Effector memory CD4-positive, alpha-beta T cell (primary cell): ENCODE results near the gene SLC16A8.

Experiments used
- DNase-seq, 3 donors: peaks; one replicate each; pipeline ENCODE4 v3.0.0-alpha.2; 2020
- H3K27ac ChIP-seq: 2 replicates; pipeline ENCODE4 v1.7.0; 2013; ENCODE audit warnings: mild to moderate bottlenecking, low read length, moderate library complexity; ENCODE audit not compliant: insufficient read depth, poor library complexity, severe bottlenecking
- H3K27me3 ChIP-seq: replicated peaks from 2 replicates; pipeline ENCODE4 v1.7.0; 2013; ENCODE audit warnings: mild to moderate bottlenecking, low read length; ENCODE audit not compliant: insufficient read depth, control insufficient read depth, poor library complexity, severe bottlenecking
- H3K36me3 ChIP-seq: 2 replicates; pipeline ENCODE4 v1.7.0; 2013; ENCODE audit warnings: mild to moderate bottlenecking, low read length, moderate library complexity; ENCODE audit not compliant: control insufficient read depth, insufficient read depth
- H3K4me1 ChIP-seq: 2 replicates; pipeline ENCODE4 v1.7.0; 2013; ENCODE audit warnings: low read length, mild to moderate bottlenecking; ENCODE audit not compliant: control insufficient read depth, insufficient read depth, poor library complexity, severe bottlenecking
- H3K4me3 ChIP-seq: 2 replicates; pipeline ENCODE4 v1.7.0; 2013; ENCODE audit warnings: low read length, low read depth, mild to moderate bottlenecking; ENCODE audit not compliant: insufficient read depth, poor library complexity, severe bottlenecking
- H3K9me3 ChIP-seq: 2 replicates; pipeline ENCODE4 v1.7.0; 2013; ENCODE audit warnings: mild to moderate bottlenecking, low read length, moderate library complexity; ENCODE audit not compliant: control insufficient read depth

The SLC16A8 gene

DNA sequence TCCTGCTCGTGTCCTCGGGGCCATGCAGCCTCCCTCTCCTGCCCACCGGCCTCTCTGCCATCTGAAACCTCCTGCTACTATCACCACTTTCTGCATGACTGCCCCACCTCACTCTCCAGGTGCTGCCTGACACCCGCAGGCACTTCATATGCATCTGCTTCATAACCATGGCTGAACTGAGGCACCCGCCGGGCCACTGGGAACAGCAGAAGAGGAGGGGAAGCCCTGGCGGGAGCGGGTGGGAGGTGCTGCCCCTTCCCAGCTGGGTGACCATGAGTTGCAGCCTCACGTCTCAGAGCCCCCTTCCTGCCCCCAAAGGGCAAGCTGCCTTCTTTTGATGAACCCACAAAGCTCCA is 48.5 kb downstream of the SLC16A8 start:
- Histone ChIP-seq H3K27me3 (no peaks in the 10 kb centered on the region), H3K36me3 (no peaks in the 10 kb centered on the region), H3K4me1 (no peaks in the 10 kb centered on the region), H3K27ac (no peak overlapping the region), H3K9me3 (no peaks in the 10 kb centered on the region), H3K4me3 (no peak overlapping the region)
- no peak for DNase-seq

DNA sequence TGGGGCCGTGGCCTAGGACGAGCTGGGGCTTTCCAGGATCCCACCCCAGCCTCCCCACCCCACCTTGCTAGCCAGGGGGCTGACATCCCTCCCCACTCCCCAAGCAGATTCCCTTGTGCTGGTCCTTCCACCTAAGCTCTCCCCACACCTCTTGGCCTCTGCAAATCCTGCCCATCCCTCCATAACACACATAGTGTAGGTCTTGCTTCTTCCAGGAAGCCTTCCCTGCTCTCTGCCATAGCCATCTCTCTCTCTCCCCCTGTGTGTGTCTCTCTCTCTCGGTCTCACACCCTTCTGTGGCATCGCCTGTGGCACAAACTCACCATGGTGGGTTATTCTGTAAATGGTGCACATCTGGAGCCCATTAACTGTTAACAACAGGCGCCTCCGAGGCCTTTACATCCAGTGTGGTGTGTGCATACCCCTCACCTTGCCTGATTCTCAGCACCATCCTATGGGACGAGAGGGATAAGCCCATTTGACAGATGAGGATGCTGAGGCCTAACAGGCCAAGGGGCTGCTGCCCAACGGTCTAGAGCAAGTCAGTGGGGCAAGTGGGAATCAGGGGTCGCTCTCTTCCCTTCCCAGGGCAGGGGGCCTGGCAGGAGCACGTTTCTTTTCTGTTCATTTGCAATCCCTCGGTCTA is 49.0 kb downstream of the SLC16A8 start:
- Histone ChIP-seq H3K27me3 (no peaks in the 10 kb centered on the region), H3K4me3 (no peak overlapping the region), H3K36me3 (no peaks in the 10 kb centered on the region), H3K4me1 (no peaks in the 10 kb centered on the region), H3K9me3 (no peaks in the 10 kb centered on the region), H3K27ac (no peak overlapping the region)
- no peak for DNase-seq

DNA sequence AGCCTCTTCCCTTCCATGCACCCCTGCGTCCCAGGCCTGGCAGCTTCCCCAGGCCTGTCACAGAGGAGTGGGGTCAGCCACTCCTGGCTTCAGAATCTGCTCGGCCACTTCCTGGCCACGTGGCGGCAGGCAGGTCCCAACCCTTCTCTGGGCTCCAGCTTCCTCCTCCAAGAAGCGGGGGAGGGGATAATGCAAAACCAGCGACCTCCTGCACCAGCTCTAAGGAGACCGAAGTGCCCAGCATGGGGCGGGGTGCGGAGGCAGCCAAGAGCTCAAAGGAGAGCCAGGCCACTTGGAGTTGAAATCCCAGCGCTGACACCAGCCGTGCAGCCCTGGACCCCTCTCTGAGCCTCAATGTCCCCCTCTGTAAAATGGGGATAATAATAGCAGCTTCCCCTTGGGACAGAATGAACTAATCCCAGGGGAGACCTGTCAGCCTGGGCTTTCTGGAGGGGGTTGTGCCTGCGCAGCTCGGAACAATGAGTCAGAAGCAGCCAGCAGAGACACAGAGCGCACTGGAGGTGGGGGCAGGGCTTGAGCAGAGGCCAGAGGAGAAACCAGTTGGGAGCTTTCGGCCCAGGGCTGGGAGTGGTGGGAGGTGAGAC is 49.6 kb downstream of the SLC16A8 start:
- DNase-seq, result no peak
- Histone ChIP-seq H3K4me1 (no peaks in the 10 kb centered on the region), H3K27ac (no peak overlapping the region), H3K4me3 (no peak overlapping the region), H3K36me3 (no peaks in the 10 kb centered on the region), H3K27me3 (no peaks in the 10 kb centered on the region), H3K9me3 (no peaks in the 10 kb centered on the region)

DNA sequence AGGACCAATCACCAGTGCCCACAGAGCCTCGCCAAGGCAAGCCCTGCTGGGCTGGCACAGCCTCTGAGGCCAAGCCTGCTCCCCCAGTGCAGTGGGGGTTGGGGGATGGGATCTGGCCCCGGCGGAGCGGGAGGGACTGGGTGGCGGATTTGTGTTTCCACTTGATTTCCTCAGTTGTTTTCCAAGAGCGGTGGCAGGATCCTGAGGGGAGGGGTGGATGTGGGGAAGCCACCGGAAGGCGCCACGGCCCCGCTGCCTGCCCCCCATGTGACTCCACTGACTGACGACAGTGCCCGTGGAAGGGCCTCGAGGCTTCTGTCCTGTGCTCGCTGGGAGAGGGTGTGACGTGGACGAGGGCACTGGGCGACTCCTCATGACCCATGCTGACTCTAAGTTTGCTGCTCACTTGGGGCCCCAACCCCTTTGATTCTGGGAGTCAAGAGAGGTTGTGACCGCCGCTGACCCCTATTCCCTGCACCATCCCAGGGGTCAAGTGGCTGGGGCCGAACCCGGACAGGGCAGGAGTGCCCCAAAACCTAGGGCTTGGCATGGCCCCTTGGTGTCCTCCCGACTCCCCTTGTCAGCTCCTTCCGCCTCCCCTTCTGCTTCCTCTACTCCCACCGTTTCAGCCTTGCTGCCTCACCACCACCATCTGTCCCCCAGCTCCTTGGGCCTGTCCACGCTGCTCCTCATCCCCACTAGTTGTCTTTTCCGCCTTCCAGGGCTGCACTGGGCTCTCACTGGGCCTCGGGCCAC is 50.3 kb downstream of the SLC16A8 start:
- Histone ChIP-seq H3K4me1 (no peaks in the 10 kb centered on the region), H3K4me3 (no peak overlapping the region), H3K27me3 (no peaks in the 10 kb centered on the region), H3K27ac (no peak overlapping the region), H3K9me3 (no peaks in the 10 kb centered on the region), H3K36me3 (no peaks in the 10 kb centered on the region)
- no peak for DNase-seq

DNA sequence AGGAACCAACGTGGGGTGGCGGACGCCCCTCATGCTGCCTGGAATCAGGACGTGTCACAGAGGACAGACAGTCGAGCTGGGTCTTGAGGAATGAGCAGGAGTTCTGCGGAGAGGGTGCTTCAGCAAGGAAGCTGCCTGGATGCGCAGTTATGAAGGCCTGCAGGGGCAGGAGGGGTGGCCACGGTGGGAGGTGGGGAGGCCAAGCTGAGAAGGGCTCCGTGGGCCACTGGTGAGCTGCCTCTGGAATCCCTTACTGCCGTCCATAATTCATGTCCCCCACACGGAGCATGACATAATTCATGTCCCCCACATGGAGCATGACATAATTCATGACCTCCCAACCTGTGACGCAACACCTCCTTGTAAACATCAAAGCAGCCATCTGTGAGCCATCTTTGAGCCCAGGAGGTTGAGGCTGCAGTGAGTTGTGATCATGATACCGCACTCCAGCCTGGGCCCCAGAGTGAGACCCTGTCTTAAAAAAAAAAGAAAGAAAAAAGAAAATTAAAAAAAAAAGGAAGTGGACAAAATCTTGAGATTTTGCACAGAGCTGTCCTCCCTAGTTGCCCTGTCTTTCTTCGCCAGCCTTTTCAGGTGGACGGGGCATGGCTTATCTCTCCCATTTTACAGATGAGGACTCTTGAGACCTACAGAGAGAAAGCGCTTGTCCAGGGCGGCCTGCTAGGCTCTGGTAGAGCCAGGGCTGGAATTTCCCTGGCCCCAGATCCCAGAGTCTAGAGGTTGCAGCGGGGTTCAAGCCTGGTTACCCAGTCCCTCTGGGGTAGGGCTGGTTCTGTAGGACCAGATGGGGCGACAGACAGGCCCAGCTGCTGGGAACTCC is 51.1 kb downstream of the SLC16A8 start:
- H3K9me3 ChIP-seq, result no peaks in the 10 kb centered on the region
- H3K4me1 ChIP-seq, result no peaks in the 10 kb centered on the region
- no peaks in the 10 kb centered on the region for H3K27me3 ChIP-seq
- DNase-seq, result no peak
- H3K36me3 ChIP-seq, result no peaks in the 10 kb centered on the region
- H3K27ac ChIP-seq, result no peak overlapping the region
- H3K4me3 ChIP-seq, result no peak overlapping the region

DNA sequence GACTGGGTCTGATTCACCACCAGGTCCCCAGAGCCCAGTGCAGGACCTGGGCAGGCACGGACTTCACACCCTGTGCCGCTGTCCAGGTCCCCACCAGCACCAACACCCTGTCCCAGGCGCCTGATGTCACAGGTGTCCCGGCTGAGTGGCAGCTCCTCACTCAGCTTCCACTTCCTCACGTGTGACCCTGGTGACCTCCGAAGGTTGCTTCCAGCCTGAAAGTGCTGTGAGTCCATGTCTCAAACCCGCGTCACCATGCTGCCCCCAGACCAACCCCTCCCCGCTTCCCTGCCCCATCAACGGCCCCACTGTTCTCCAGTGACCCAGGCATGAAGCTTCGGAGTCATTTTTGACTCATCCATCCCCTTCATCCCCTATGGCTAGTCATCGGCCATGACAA is 52.5 kb downstream of the SLC16A8 start:
- H3K27ac ChIP-seq, result no peak overlapping the region
- no peaks in the 10 kb centered on the region for H3K4me1 ChIP-seq
- no peaks in the 10 kb centered on the region for H3K27me3 ChIP-seq
- DNase-seq, result no peak
- no peaks in the 10 kb centered on the region for H3K36me3 ChIP-seq
- no peak overlapping the region for H3K4me3 ChIP-seq
- H3K9me3 ChIP-seq, result no peaks in the 10 kb centered on the region

DNA sequence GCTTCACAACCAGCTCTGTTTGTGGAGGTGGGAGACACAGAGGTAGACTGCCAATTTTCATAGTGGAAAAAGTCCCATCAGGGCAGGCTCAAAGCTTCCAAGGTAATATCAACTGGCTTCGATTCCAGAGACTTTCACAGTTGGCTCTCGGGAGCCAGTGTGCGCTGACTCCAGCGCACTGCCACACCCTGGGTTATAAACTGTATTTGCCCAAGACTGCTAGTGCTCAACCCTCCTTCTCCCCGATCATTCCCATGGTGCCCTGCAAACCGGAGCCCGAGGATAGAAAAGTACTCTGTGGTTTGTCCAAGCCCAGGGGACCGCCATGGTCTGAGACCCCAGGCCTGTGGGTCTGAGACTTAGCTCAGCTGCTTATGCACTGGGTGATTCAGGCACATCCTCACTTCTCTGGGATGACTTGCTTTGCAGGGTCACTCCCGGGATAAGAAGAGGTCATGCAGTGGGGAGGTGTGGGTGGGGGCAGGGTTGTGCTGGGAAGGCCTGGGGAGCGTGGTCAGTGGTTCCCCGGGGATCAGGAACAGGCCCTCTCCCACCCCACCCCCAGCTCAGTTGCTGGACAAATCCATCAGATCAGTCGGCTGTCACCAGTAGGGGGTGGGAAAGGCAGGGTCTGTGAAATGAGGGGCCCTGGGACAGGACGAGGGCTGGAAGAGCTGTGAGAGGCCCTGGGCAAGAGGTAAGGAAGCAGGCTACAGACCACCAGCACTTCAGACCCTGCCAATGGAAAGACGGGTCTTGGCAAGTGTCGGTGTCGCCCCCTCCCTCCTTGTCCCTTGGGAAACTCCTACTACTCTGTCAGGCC is 53.5 kb downstream of the SLC16A8 start:
- no peak overlapping the region for H3K27ac ChIP-seq
- H3K27me3 ChIP-seq, result no peaks in the 10 kb centered on the region
- DNase-seq, result no peak
- H3K4me1 ChIP-seq, result no peaks in the 10 kb centered on the region
- H3K9me3 ChIP-seq, result no peaks in the 10 kb centered on the region
- H3K36me3 ChIP-seq, result no peaks in the 10 kb centered on the region
- H3K4me3 ChIP-seq, result no peak overlapping the region

DNA sequence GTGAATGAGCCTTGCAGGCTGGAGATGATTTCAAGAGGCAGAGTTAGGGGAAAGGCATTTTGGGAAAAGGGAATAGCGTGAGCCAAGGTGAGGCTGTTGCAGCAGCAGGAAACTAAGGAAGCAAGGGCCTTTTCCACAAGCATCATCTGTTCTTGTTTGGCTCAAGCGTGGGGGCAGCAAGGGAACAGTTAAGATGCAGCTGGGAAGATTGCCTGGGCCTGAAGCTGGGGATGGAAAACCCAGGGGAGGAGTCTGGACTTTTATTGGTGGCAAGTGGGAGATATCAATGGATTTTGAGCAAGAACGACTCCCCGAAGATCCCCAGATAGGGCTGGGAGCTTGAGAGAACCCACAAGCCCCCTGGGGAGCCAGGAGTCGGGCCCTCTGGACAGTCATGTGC is 54.1 kb downstream of the SLC16A8 start:
- Histone ChIP-seq H3K27ac (no peak overlapping the region), H3K4me3 (no peak overlapping the region), H3K4me1 (no peaks in the 10 kb centered on the region), H3K27me3 (no peaks in the 10 kb centered on the region), H3K9me3 (no peaks in the 10 kb centered on the region), H3K36me3 (no peaks in the 10 kb centered on the region)
- DNase-seq, result no peak

DNA sequence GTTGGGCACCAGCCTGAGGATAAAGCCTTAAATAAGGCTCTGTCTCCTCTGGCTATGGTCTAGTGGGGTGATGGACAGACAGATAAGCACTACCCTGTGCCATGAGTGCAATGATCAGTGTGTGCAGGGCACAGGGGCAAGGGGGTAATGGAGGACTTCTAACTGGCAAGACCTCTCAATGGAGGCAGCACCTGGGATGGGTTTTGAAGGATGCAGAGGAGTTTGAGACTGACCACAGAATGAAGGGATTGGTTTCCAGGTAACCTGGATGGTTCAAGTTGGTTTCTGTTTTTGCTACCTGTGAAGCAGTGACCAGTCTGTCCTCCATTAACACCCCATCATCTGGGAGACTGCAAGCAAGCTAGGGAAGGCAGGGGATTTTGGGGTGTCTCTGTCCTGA is 54.6 kb downstream of the SLC16A8 start:
- H3K36me3 ChIP-seq, result no peaks in the 10 kb centered on the region
- no peak overlapping the region for H3K27ac ChIP-seq
- no peak overlapping the region for H3K4me3 ChIP-seq

More for the DNA sequence above, 54.6 kb downstream of the SLC16A8 start:
- Histone ChIP-seq H3K4me1 (no peaks in the 10 kb centered on the region), H3K9me3 (no peaks in the 10 kb centered on the region), H3K27me3 (no peaks in the 10 kb centered on the region)
- DNase-seq, result no peak
